Stimulated activated CD8-positive, alpha-beta memory T cell treated with anti-CD3 and anti-CD28 coated beads, Interleukin-2, amount 100 ng/mL, for 1 hour (primary cell): ENCODE results near the gene USP15.

Experiments used
- DNase-seq, 2 donors: peaks; one replicate each; pipeline ENCODE4 v3.0.0-alpha.2; 2020; ENCODE audit warnings: low read depth in 2 of 2

The USP15 gene

GRCh38 chr12:62282057-62282774 lies 22.0 kb downstream of the USP15 start:
- no peak for DNase-seq

- DNase-seq, result no peak
Observed at GRCh38 chr12:62284749-62285148, 24.5 kb downstream of the USP15 start.

GRCh38 chr12:62285284-62285683 lies 25.1 kb downstream of the USP15 start:
- no peak for DNase-seq

GRCh38 chr12:62288328-62288727 lies 28.1 kb downstream of the USP15 start:
- no peak for DNase-seq

- DNase-seq, result no peak
Observed at GRCh38 chr12:62290846-62291245, 30.6 kb downstream of the USP15 start.

- no peak for DNase-seq
Observed at GRCh38 chr12:62291864-62292760, 31.9 kb downstream of the USP15 start.

GRCh38 chr12:62292761-62293344 lies 32.6 kb downstream of the USP15 start:
- no peak for DNase-seq

GRCh38 chr12:62294378-62294777 lies 34.2 kb downstream of the USP15 start:
- DNase-seq, result no peak

- no peak for DNase-seq
Observed at GRCh38 chr12:62296001-62296400, 35.8 kb downstream of the USP15 start.

- no peak for DNase-seq
Observed at GRCh38 chr12:62297321-62297720, 37.1 kb downstream of the USP15 start.

- DNase-seq, result no peak
Observed at GRCh38 chr12:62299617-62300016, 39.4 kb downstream of the USP15 start.

GRCh38 chr12:62301080-62301798 lies 41.0 kb downstream of the USP15 start:
- DNase-seq, result no peak

GRCh38 chr12:62301799-62302133 lies 41.6 kb downstream of the USP15 start:
- no peak for DNase-seq

GRCh38 chr12:62304560-62304959 lies 44.4 kb downstream of the USP15 start:
- no peak for DNase-seq

- no peak for DNase-seq
Observed at GRCh38 chr12:62305778-62306177, 45.6 kb downstream of the USP15 start.

GRCh38 chr12:62306569-62307530 lies 46.6 kb downstream of the USP15 start:
- no peak for DNase-seq

GRCh38 chr12:62308201-62308600 lies 48.0 kb downstream of the USP15 start:
- no peak for DNase-seq

GRCh38 chr12:62313727-62314380 lies 53.6 kb downstream of the USP15 start:
- DNase-seq, result no peak

GRCh38 chr12:62317017-62317416 lies 56.8 kb downstream of the USP15 start:
- no peak for DNase-seq

GRCh38 chr12:62319058-62319457 lies 58.9 kb downstream of the USP15 start:
- no peak for DNase-seq
